Measurements from ENCODE around the gene SHROOM3.

DNA sequence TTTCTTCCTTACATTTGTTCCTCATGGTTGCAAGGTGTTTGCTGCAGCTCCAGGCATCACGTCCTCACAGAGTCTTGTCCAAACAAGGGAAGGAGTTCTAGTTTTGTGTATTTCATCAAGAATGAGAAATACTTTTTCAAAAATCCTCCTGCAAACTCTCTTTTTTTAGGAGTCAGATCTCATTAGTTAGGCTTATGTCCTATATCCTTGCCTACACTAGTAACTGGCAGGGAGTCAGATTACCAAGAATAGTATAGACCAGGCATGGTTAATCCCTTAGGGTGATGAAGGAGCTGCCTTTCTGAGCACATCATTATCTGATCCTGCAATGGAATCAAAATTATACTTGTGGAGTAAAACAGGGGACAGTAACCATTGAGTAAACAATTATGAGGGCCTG lies 160.4 kb downstream of the SHROOM3 start:
- TF ChIP-seq, protein P1, sequence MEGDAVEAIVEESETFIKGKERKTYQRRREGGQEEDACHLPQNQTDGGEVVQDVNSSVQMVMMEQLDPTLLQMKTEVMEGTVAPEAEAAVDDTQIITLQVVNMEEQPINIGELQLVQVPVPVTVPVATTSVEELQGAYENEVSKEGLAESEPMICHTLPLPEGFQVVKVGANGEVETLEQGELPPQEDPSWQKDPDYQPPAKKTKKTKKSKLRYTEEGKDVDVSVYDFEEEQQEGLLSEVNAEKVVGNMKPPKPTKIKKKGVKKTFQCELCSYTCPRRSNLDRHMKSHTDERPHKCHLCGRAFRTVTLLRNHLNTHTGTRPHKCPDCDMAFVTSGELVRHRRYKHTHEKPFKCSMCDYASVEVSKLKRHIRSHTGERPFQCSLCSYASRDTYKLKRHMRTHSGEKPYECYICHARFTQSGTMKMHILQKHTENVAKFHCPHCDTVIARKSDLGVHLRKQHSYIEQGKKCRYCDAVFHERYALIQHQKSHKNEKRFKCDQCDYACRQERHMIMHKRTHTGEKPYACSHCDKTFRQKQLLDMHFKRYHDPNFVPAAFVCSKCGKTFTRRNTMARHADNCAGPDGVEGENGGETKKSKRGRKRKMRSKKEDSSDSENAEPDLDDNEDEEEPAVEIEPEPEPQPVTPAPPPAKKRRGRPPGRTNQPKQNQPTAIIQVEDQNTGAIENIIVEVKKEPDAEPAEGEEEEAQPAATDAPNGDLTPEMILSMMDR (IDR thresholded peaks at IDR 0.05) = no peak
- TF ChIP-seq EP300 (IDR thresholded peaks at IDR 0.05) (no peak), POLR2A (IDR thresholded peaks at IDR 0.05; ENCODE audit: low read depth) (no peak), POLR2AphosphoS5 (IDR thresholded peaks at IDR 0.05) (no peak)

Data from esophagus muscularis mucosa (tissue), 4 donors.